ENCODE measurements around the gene COL18A1. TPM values are rescaled to one million over a fixed set of nuclear protein-coding genes. Genes with fewer than 3 reads are reported as not detected.

COL18A1 gene
- total RNA-seq = 403 and 1,231 TPM in 2 replicates

GRCh38 chr21:45404730-45405270 lies at the start of gene COL18A1:
TSS of gene COL18A1 (plus strand) at chr21:45405165. CDS start at chr21:45405231, 66 bp downstream.

GRCh38 chr21:45542242-45542666 lies 137.3 kb downstream of the COL18A1 start, which contains the start of gene SLC19A1:
TSS of gene SLC19A1 (minus strand) at chr21:45542440. CDS start at chr21:45537959, 4,481 bp downstream.

Other genes with a start within 250 kb of the COL18A1 start
- gene POFUT2, start 117.3 kb upstream of the COL18A1 start, total RNA-seq = 22.2 and 31.7 TPM in 2 replicates
- 16.6 and 40.2 TPM in 2 replicates for gene SLC19A1, start 137.3 kb downstream of the COL18A1 start, total RNA-seq
- gene PCBP3, start 238.6 kb downstream of the COL18A1 start, total RNA-seq = 0.16 and 1.5 TPM in 2 replicates